Measurements from ENCODE around the gene SHTN1.

The SHTN1 gene

GRCh38 chr10:117005026-117005526 lies at the start of gene SHTN1:
Gene SHTN1, minus strand, starts transcription at chr10:117005187. Its CDS starts 108 bp downstream, at chr10:117005079.
- Histone ChIP-seq H3K9me3 (ENCODE audit: control insufficient read depth, insufficient read depth, low read depth, low read length) (no peaks in the 10 kb centered on the region), H3K4me3 (ENCODE audit: low read depth, low read length) (peak within 1 kb of the TSS; percentile 89), H3K27ac (ENCODE audit: low read depth, low read length) (peak within 1 kb of the TSS; percentile 54; the same call in 1 of the 2 replicates), H3K4me1 (ENCODE audit: control insufficient read depth, insufficient read depth, low read length) (0 out of 2 replicates have a peak, but pooled peaks cover 4% of the 10 kb centered on the region), H3K36me3 (ENCODE audit: control insufficient read depth, insufficient read depth, low read length) (no peaks in the 10 kb centered on the region), H3K27me3 (ENCODE audit: control insufficient read depth, insufficient read depth, low read length) (no peaks in the 10 kb centered on the region), H3K9ac (ENCODE audit: low read length) (peak within 1 kb of the TSS; percentile 87)

- Histone ChIP-seq H3K36me3 (ENCODE audit: control insufficient read depth, insufficient read depth, low read length) (no peaks in the 10 kb centered on the region), H3K27me3 (ENCODE audit: control insufficient read depth, insufficient read depth, low read length) (no peaks in the 10 kb centered on the region), H3K4me1 (ENCODE audit: control insufficient read depth, insufficient read depth, low read length) (no peaks in the 10 kb centered on the region), H3K4me3 (ENCODE audit: low read depth, low read length) (no peak overlapping the region), H3K9ac (ENCODE audit: low read length) (no peak overlapping the region), H3K9me3 (ENCODE audit: control insufficient read depth, insufficient read depth, low read depth, low read length) (0 out of 2 replicates have a peak, but pooled peaks cover 4% of the 10 kb centered on the region), H3K27ac (ENCODE audit: low read depth, low read length) (no peak overlapping the region)
Observed at GRCh38 chr10:117053482-117053881, 48.5 kb upstream of the SHTN1 start.

- H3K4me1 ChIP-seq (ENCODE audit: control insufficient read depth, insufficient read depth, low read length): no peaks in the 10 kb centered on the region
- H3K36me3 ChIP-seq (ENCODE audit: control insufficient read depth, insufficient read depth, low read length): no peaks in the 10 kb centered on the region
Observed at GRCh38 chr10:117047947-117048346, 43.0 kb upstream of the SHTN1 start.

GRCh38 chr10:117016266-117016665 lies 11.3 kb upstream of the SHTN1 start:
- H3K4me3 ChIP-seq (ENCODE audit: low read depth, low read length): no peak overlapping the region
- H3K9me3 ChIP-seq (ENCODE audit: control insufficient read depth, insufficient read depth, low read depth, low read length): no peaks in the 10 kb centered on the region
- no peak overlapping the region for H3K9ac ChIP-seq (ENCODE audit: low read length)
- H3K27me3 ChIP-seq (ENCODE audit: control insufficient read depth, insufficient read depth, low read length): no peaks in the 10 kb centered on the region
- H3K27ac ChIP-seq (ENCODE audit: low read depth, low read length): no peak overlapping the region
- no peaks in the 10 kb centered on the region for H3K4me1 ChIP-seq (ENCODE audit: control insufficient read depth, insufficient read depth, low read length)
- no peaks in the 10 kb centered on the region for H3K36me3 ChIP-seq (ENCODE audit: control insufficient read depth, insufficient read depth, low read length)

More at GRCh38 chr10:117047947-117048346, 43.0 kb upstream of the SHTN1 start:
- Histone ChIP-seq H3K27ac (ENCODE audit: low read depth, low read length) (no peak overlapping the region), H3K9me3 (ENCODE audit: control insufficient read depth, insufficient read depth, low read depth, low read length) (no peaks in the 10 kb centered on the region), H3K4me3 (ENCODE audit: low read depth, low read length) (no peak overlapping the region), H3K9ac (ENCODE audit: low read length) (no peak overlapping the region), H3K27me3 (ENCODE audit: control insufficient read depth, insufficient read depth, low read length) (no peaks in the 10 kb centered on the region)

- no peak overlapping the region for H3K4me3 ChIP-seq (ENCODE audit: low read depth, low read length)
- no peaks in the 10 kb centered on the region for H3K36me3 ChIP-seq (ENCODE audit: control insufficient read depth, insufficient read depth, low read length)
- no peaks in the 10 kb centered on the region for H3K27me3 ChIP-seq (ENCODE audit: control insufficient read depth, insufficient read depth, low read length)
- no peaks in the 10 kb centered on the region for H3K4me1 ChIP-seq (ENCODE audit: control insufficient read depth, insufficient read depth, low read length)
- H3K9ac ChIP-seq (ENCODE audit: low read length): no peak overlapping the region
- H3K27ac ChIP-seq (ENCODE audit: low read depth, low read length): no peak overlapping the region
- no peaks in the 10 kb centered on the region for H3K9me3 ChIP-seq (ENCODE audit: control insufficient read depth, insufficient read depth, low read depth, low read length)
Observed at GRCh38 chr10:117014835-117015234, 9.8 kb upstream of the SHTN1 start.

GRCh38 chr10:117007080-117007479 lies 2.1 kb upstream of the SHTN1 start:
- H3K4me3 ChIP-seq (ENCODE audit: low read depth, low read length): no peak overlapping the region
- 0 out of 2 replicates have a peak, but pooled peaks cover 4% of the 10 kb centered on the region for H3K4me1 ChIP-seq (ENCODE audit: control insufficient read depth, insufficient read depth, low read length)
- H3K27me3 ChIP-seq (ENCODE audit: control insufficient read depth, insufficient read depth, low read length): no peaks in the 10 kb centered on the region
- no peak overlapping the region for H3K27ac ChIP-seq (ENCODE audit: low read depth, low read length)
- no peaks in the 10 kb centered on the region for H3K9me3 ChIP-seq (ENCODE audit: control insufficient read depth, insufficient read depth, low read depth, low read length)
- H3K9ac ChIP-seq (ENCODE audit: low read length): no peak overlapping the region
- no peaks in the 10 kb centered on the region for H3K36me3 ChIP-seq (ENCODE audit: control insufficient read depth, insufficient read depth, low read length)

GRCh38 chr10:117005527-117006055 lies 604 bp upstream of the SHTN1 start:
- Histone ChIP-seq H3K27me3 (ENCODE audit: control insufficient read depth, insufficient read depth, low read length) (no peaks in the 10 kb centered on the region), H3K27ac (ENCODE audit: low read depth, low read length) (no peak overlapping the region), H3K4me3 (ENCODE audit: low read depth, low read length) (peak overlapping the region; percentile 89), H3K9me3 (ENCODE audit: control insufficient read depth, insufficient read depth, low read depth, low read length) (no peaks in the 10 kb centered on the region), H3K9ac (ENCODE audit: low read length) (peak overlapping the region; percentile 53), H3K4me1 (ENCODE audit: control insufficient read depth, insufficient read depth, low read length) (0 out of 2 replicates have a peak, but pooled peaks cover 4% of the 10 kb centered on the region), H3K36me3 (ENCODE audit: control insufficient read depth, insufficient read depth, low read length) (no peaks in the 10 kb centered on the region)

- Histone ChIP-seq H3K4me3 (ENCODE audit: low read depth, low read length) (peak overlapping the region; percentile 89), H3K9ac (ENCODE audit: low read length) (peak overlapping the region; percentile 87), H3K36me3 (ENCODE audit: control insufficient read depth, insufficient read depth, low read length) (no peaks in the 10 kb centered on the region), H3K4me1 (ENCODE audit: control insufficient read depth, insufficient read depth, low read length) (0 out of 2 replicates have a peak, but pooled peaks cover 4% of the 10 kb centered on the region), H3K27me3 (ENCODE audit: control insufficient read depth, insufficient read depth, low read length) (no peaks in the 10 kb centered on the region), H3K9me3 (ENCODE audit: control insufficient read depth, insufficient read depth, low read depth, low read length) (no peaks in the 10 kb centered on the region), H3K27ac (ENCODE audit: low read depth, low read length) (peak overlapping the region; percentile 54; the same call in 1 of the 2 replicates)
Observed at GRCh38 chr10:117004227-117005025, 561 bp downstream of the SHTN1 start.

GRCh38 chr10:117003336-117003735 lies 1.7 kb downstream of the SHTN1 start:
- 0 out of 2 replicates have a peak, but pooled peaks cover 4% of the 10 kb centered on the region for H3K4me1 ChIP-seq (ENCODE audit: control insufficient read depth, insufficient read depth, low read length)
- H3K9me3 ChIP-seq (ENCODE audit: control insufficient read depth, insufficient read depth, low read depth, low read length): no peaks in the 10 kb centered on the region
- no peaks in the 10 kb centered on the region for H3K36me3 ChIP-seq (ENCODE audit: control insufficient read depth, insufficient read depth, low read length)
- no peak overlapping the region for H3K27ac ChIP-seq (ENCODE audit: low read depth, low read length)
- H3K9ac ChIP-seq (ENCODE audit: low read length): no peak overlapping the region
- H3K27me3 ChIP-seq (ENCODE audit: control insufficient read depth, insufficient read depth, low read length): no peaks in the 10 kb centered on the region
- H3K4me3 ChIP-seq (ENCODE audit: low read depth, low read length): no peak overlapping the region

- H3K27ac ChIP-seq (ENCODE audit: low read depth, low read length): no peak overlapping the region
- H3K9me3 ChIP-seq (ENCODE audit: control insufficient read depth, insufficient read depth, low read depth, low read length): no peaks in the 10 kb centered on the region
- H3K4me3 ChIP-seq (ENCODE audit: low read depth, low read length): no peak overlapping the region
Observed at GRCh38 chr10:117002206-117002605, 2.8 kb downstream of the SHTN1 start.

GRCh38 chr10:117001144-117001543 lies 3.8 kb downstream of the SHTN1 start:
- H3K4me1 ChIP-seq (ENCODE audit: control insufficient read depth, insufficient read depth, low read length): peaks cover 9% of the 10 kb centered on the region; the same call in 1 of the 2 replicates
- no peaks in the 10 kb centered on the region for H3K36me3 ChIP-seq (ENCODE audit: control insufficient read depth, insufficient read depth, low read length)
- H3K27me3 ChIP-seq (ENCODE audit: control insufficient read depth, insufficient read depth, low read length): no peaks in the 10 kb centered on the region
- no peaks in the 10 kb centered on the region for H3K9me3 ChIP-seq (ENCODE audit: control insufficient read depth, insufficient read depth, low read depth, low read length)
- no peak overlapping the region for H3K9ac ChIP-seq (ENCODE audit: low read length)
- H3K4me3 ChIP-seq (ENCODE audit: low read depth, low read length): no peak overlapping the region
- H3K27ac ChIP-seq (ENCODE audit: low read depth, low read length): no peak overlapping the region

More at GRCh38 chr10:117002206-117002605, 2.8 kb downstream of the SHTN1 start:
- no peaks in the 10 kb centered on the region for H3K27me3 ChIP-seq (ENCODE audit: control insufficient read depth, insufficient read depth, low read length)
- H3K36me3 ChIP-seq (ENCODE audit: control insufficient read depth, insufficient read depth, low read length): no peaks in the 10 kb centered on the region
- H3K4me1 ChIP-seq (ENCODE audit: control insufficient read depth, insufficient read depth, low read length): 0 out of 2 replicates have a peak, but pooled peaks cover 6% of the 10 kb centered on the region
- H3K9ac ChIP-seq (ENCODE audit: low read length): no peak overlapping the region

Measured in HUES6 (cell line).